WTC11 (cell line): ENCODE measurements around the gene RGS19. TPM values are rescaled to one million over a fixed set of nuclear protein-coding genes. Genes with fewer than 3 reads are reported as not detected.

Experiments
- ATAC-seq: fragments of 200-7000 bp; cut with Tn5 transposase; 2 replicates; pipeline ENCODE4 v1.10.0; 2021; ENCODE audit warnings: mild to moderate bottlenecking, moderate library complexity
- CTCF ChIA-PET: fragments of 300-600 bp; sonication (Branson Sonifier 250); formaldehyde crosslinking; loops from one replicate; lab custom pipeline; 2021; ENCODE audit warnings: antibody characterized with exemption; lab: Charles Lee
- POLR2A ChIA-PET: fragments of 350-600 bp; sonication (Branson Sonifier 250); formaldehyde crosslinking; loops from one replicate; lab custom pipeline; 2021; ENCODE audit warnings: antibody characterized with exemption; lab: Charles Lee
- DNase-seq: peaks from one replicate; pipeline ENCODE4 v3.0.0; 2021; ENCODE audit warnings: low spot score
- H3K27ac Mint-ChIP-seq: 2 replicates; pipeline ENCODE4 v1.8.0; 2021; ENCODE audit warnings: mixed read lengths
- H3K27me3 Mint-ChIP-seq: 2 replicates; pipeline ENCODE4 v1.8.0; 2021; ENCODE audit warnings: low read depth, mild to moderate bottlenecking, moderate library complexity, mixed read lengths
- H3K36me3 Mint-ChIP-seq: 2 replicates; pipeline ENCODE4 v1.8.0; 2021; ENCODE audit warnings: mixed read lengths
- H3K4me1 Mint-ChIP-seq: 2 replicates; pipeline ENCODE4 v1.8.0; 2022; ENCODE audit warnings: mixed read lengths
- H3K4me3 Mint-ChIP-seq: 2 replicates; pipeline ENCODE4 v1.8.0; 2021; ENCODE audit warnings: mild to moderate bottlenecking, moderate library complexity, mixed read lengths
- H3K9me3 Mint-ChIP-seq: 2 replicates; pipeline ENCODE4 v1.8.0; 2021; ENCODE audit warnings: mixed read lengths
- ARID4B ChIP-seq: sonication (generic); formaldehyde crosslinking; IDR thresholded peaks from 2 replicates; pipeline ENCODE4 v1.8.0; 2023; ENCODE audit warnings: missing genetic modification reagents, mild to moderate bottlenecking, borderline replicate concordance
- CREB1 ChIP-seq: sonication (generic); formaldehyde crosslinking; IDR thresholded peaks from 2 replicates; pipeline ENCODE4 v1.8.0; 2023; ENCODE audit warnings: mild to moderate bottlenecking, missing genetic modification reagents
- ELF4 ChIP-seq: sonication (generic); formaldehyde crosslinking; IDR thresholded peaks from 2 replicates; pipeline ENCODE4 v1.8.1; 2022; ENCODE audit warnings: low read depth, mild to moderate bottlenecking, moderate library complexity, missing genetic modification reagents
- ERG ChIP-seq: fragments of 250-450 bp; sonication (Bioruptor Pico); IDR thresholded peaks from 2 replicates; pipeline ENCODE4 v1.8.0; 2021; ENCODE audit warnings: mild to moderate bottlenecking
- ESRRA ChIP-seq: sonication (generic); formaldehyde crosslinking; IDR thresholded peaks from 2 replicates; pipeline ENCODE4 v1.8.1; 2022; ENCODE audit warnings: mild to moderate bottlenecking, missing genetic modification reagents, borderline replicate concordance
- KAT7 ChIP-seq: sonication (generic); formaldehyde crosslinking; IDR thresholded peaks from 2 replicates; pipeline ENCODE4 v1.8.1; 2023; ENCODE audit warnings: missing genetic modification reagents, mild to moderate bottlenecking, borderline replicate concordance
- NFYB ChIP-seq: sonication (generic); formaldehyde crosslinking; conservative IDR thresholded peaks from 2 replicates; pipeline ENCODE4 v1.8.0; 2022; ENCODE audit warnings: low read depth, missing genetic modification reagents
- NR2C2 ChIP-seq: sonication (generic); formaldehyde crosslinking; IDR thresholded peaks from 2 replicates; pipeline ENCODE4 v1.8.0; 2022; ENCODE audit warnings: mild to moderate bottlenecking, missing genetic modification reagents
- RELA ChIP-seq: sonication (generic); formaldehyde crosslinking; IDR thresholded peaks from 2 replicates; pipeline ENCODE4 v1.8.1; 2022; ENCODE audit warnings: missing genetic modification reagents, mild to moderate bottlenecking, borderline replicate concordance
- STAT6 ChIP-seq: sonication (generic); formaldehyde crosslinking; conservative IDR thresholded peaks from 2 replicates; pipeline ENCODE4 v1.8.1; 2023; ENCODE audit warnings: mild to moderate bottlenecking, low read depth, missing genetic modification reagents, moderate library complexity
- TEAD1 ChIP-seq: sonication (generic); formaldehyde crosslinking; IDR thresholded peaks from 2 replicates; pipeline ENCODE4 v1.8.0; 2022; ENCODE audit warnings: mild to moderate bottlenecking, missing genetic modification reagents
- TEAD4 ChIP-seq: sonication (generic); formaldehyde crosslinking; IDR thresholded peaks from 2 replicates; pipeline ENCODE4 v1.8.0; 2022; ENCODE audit warnings: mild to moderate bottlenecking, missing genetic modification reagents
- ZNF263 ChIP-seq: sonication (generic); formaldehyde crosslinking; IDR thresholded peaks from 2 replicates; pipeline ENCODE4 v1.8.1; 2022; ENCODE audit warnings: low read depth, mild to moderate bottlenecking, moderate library complexity, missing genetic modification reagents
- ZNF317 ChIP-seq: sonication (generic); formaldehyde crosslinking; IDR thresholded peaks from 2 replicates; pipeline ENCODE4 v1.8.1; 2023; ENCODE audit warnings: low read depth, mild to moderate bottlenecking, moderate library complexity, missing genetic modification reagents, borderline replicate concordance
- ZNF396 ChIP-seq: fragments of 250-450 bp; sonication (Bioruptor Pico); IDR thresholded peaks from 2 replicates; pipeline ENCODE4 v1.8.0; 2021; ENCODE audit warnings: mild to moderate bottlenecking, moderate library complexity, borderline replicate concordance
- ZNF416 ChIP-seq: fragments of 250-450 bp; sonication (Bioruptor Pico); IDR thresholded peaks from 2 replicates; pipeline ENCODE4 v1.9.0; 2021; ENCODE audit warnings: mild to moderate bottlenecking, inconsistent platforms
- ZNF532 ChIP-seq: fragments of 250-450 bp; sonication (Bioruptor Pico); IDR thresholded peaks from 2 replicates; pipeline ENCODE4 v1.9.0; 2021; ENCODE audit warnings: mild to moderate bottlenecking, borderline replicate concordance
- ZSCAN18 ChIP-seq: fragments of 250-450 bp; sonication (Bioruptor Pico); IDR thresholded peaks from 2 replicates; pipeline ENCODE4 v2.1.2; 2022; ENCODE audit warnings: mild to moderate bottlenecking, moderate library complexity
- total RNA-seq: library from RNA; stranded (reverse); gene quantifications from 3 replicates; pipeline ENCODE4 v1.2.3, GENCODE V29; 2021
- TF ChIP-seq, protein P1 (sequence below): sonication (generic); formaldehyde crosslinking; conservative IDR thresholded peaks from 2 replicates; pipeline ENCODE4 v1.8.1; 2022; ENCODE audit warnings: mild to moderate bottlenecking, missing genetic modification reagents

The RGS19 gene
- total RNA-seq, 1 experiment from 2014 or later: 13.8 TPM

DNA sequence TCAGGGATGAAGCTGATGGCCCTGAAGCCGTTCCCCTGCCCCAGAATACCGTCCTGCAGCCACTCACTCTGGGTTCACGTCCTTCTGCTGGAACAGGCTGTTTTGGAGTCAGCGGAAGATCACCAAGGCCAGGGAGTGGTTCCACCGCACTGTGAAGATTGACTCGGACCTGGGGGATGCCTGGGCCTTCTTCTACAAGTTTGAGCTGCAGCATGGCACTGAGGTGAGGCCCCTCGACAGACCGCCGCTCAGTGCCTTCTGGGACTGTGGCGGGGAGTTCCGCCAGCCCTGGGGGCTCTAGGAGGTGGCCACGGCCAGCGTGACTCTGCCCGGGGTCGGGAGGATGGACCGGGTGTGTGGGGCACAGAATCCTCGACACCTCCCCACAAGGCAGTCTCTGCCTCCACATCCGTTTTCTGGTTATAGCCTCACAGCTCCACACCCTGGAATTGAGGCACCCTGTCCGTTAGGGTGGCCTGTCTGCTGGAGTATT lies 47.5 kb downstream of the RGS19 start:
- CTCF ChIA-PET: no interaction called here
- Mint-ChIP-seq H3K36me3 (peaks cover 39% of the 10 kb centered on the region), H3K4me1 (peaks cover 17% of the 10 kb centered on the region), H3K4me3 (no peak overlapping the region), H3K27me3 (no peaks in the 10 kb centered on the region), H3K9me3 (no peaks in the 10 kb centered on the region), H3K27ac (no peak overlapping the region)
- ATAC-seq (no peak), DNase-seq (no peak)
- TF ChIP-seq ELF4 (no peak), NFYB (CRISPR knock-in tag) (no peak), TEAD1 (CRISPR knock-in tag) (no peak), CREB1 (CRISPR knock-in tag) (no peak), ZNF396 (CRISPR knock-in tag) (no peak), ZSCAN18 (CRISPR knock-in tag) (no peak), ERG (CRISPR knock-in tag) (no peak), ESRRA (CRISPR knock-in tag) (no peak), ZNF317 (CRISPR knock-in tag) (no peak), ZNF532 (CRISPR knock-in tag) (no peak), ZNF416 (CRISPR knock-in tag) (no peak), TEAD4 (CRISPR knock-in tag) (no peak), RELA (CRISPR knock-in tag) (no peak), ARID4B (CRISPR knock-in tag) (no peak), ZNF263 (no peak), STAT6 (CRISPR knock-in tag) (no peak), NR2C2 (CRISPR knock-in tag) (no peak), KAT7 (CRISPR knock-in tag) (no peak)
- TF ChIP-seq, protein P1, sequence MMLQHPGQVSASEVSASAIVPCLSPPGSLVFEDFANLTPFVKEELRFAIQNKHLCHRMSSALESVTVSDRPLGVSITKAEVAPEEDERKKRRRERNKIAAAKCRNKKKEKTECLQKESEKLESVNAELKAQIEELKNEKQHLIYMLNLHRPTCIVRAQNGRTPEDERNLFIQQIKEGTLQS (CRISPR knock-in tag): no peak
- POLR2A ChIA-PET: no interaction called here
